Chondrocyte (in vitro differentiated cells): ENCODE measurements around the gene CMTM3. TPM values are rescaled to one million over a fixed set of nuclear protein-coding genes. Genes with fewer than 3 reads are reported as not detected.
"Not testable (repeated sequence)": the region's sequence is repeated elsewhere in the genome, so short reads cannot be mapped to it uniquely, and the experiment has no call there.

ENCODE experiments used
- DNase-seq: peaks from one replicate; pipeline ENCODE4 v3.0.0; 2021; ENCODE audit warnings: mixed read lengths, low spot score
- H3K27ac Mint-ChIP-seq: one replicate; pipeline ENCODE4 v1.8.0; 2021; ENCODE audit warnings: mild to moderate bottlenecking, moderate library complexity, mixed read lengths; ENCODE audit not compliant: unreplicated experiment
- H3K27me3 Mint-ChIP-seq: 2 replicates; pipeline ENCODE4 v1.8.0; 2021; ENCODE audit warnings: low read depth, mixed read lengths
- H3K36me3 Mint-ChIP-seq: 2 replicates; pipeline ENCODE4 v1.8.0; 2021; ENCODE audit warnings: low read depth, mixed read lengths
- H3K4me1 Mint-ChIP-seq: 2 replicates; pipeline ENCODE4 v1.8.0; 2021; ENCODE audit warnings: low read depth, mild to moderate bottlenecking, mixed read lengths
- H3K4me3 Mint-ChIP-seq: one replicate; pipeline ENCODE4 v1.8.0; 2021; ENCODE audit warnings: mild to moderate bottlenecking, moderate library complexity, mixed read lengths; ENCODE audit not compliant: unreplicated experiment
- H3K9me3 Mint-ChIP-seq: 2 replicates; pipeline ENCODE4 v1.8.0; 2021; ENCODE audit warnings: low read depth, mixed read lengths
- CTCF ChIP-seq: fragments of 200-600 bp; sonication (generic); IDR thresholded peaks from 2 replicates; pipeline ENCODE4 v1.5.0; 2021; ENCODE audit warnings: antibody characterized with exemption, mild to moderate bottlenecking, moderate library complexity
- total RNA-seq: library from RNA; stranded (reverse); gene quantifications from 3 replicates; pipeline ENCODE4 v1.2.1, GENCODE V29; 2021

Gene CMTM3
- total RNA-seq, 1 donor from 2014 or later = 76.5 TPM

GRCh38 chr16:66592241-66592640 is 12.3 kb upstream of the CMTM3 start:
- Mint-ChIP-seq H3K27me3 (no peaks in the 10 kb centered on the region), H3K4me3 (no peak overlapping the region), H3K36me3 (no peaks in the 10 kb centered on the region), H3K4me1 (no peaks in the 10 kb centered on the region), H3K9me3 (peaks cover 3% of the 10 kb centered on the region), H3K27ac (no peak overlapping the region)
- TF ChIP-seq CTCF = no peak
- no peak for DNase-seq

GRCh38 chr16:66592814-66593213 is 11.7 kb upstream of the CMTM3 start:
- Mint-ChIP-seq H3K27me3 (no peaks in the 10 kb centered on the region), H3K4me3 (no peak overlapping the region), H3K27ac (no peak overlapping the region), H3K9me3 (peaks cover 3% of the 10 kb centered on the region), H3K36me3 (no peaks in the 10 kb centered on the region), H3K4me1 (no peaks in the 10 kb centered on the region)
- no peak for DNase-seq
- no peak for TF ChIP-seq CTCF

GRCh38 chr16:66594739-66595138 is 9.8 kb upstream of the CMTM3 start:
- Mint-ChIP-seq H3K4me3 (no peak overlapping the region), H3K9me3 (peaks cover 3% of the 10 kb centered on the region), H3K4me1 (no peaks in the 10 kb centered on the region), H3K27me3 (no peaks in the 10 kb centered on the region), H3K27ac (no peak overlapping the region), H3K36me3 (no peaks in the 10 kb centered on the region)
- no peak for DNase-seq
- TF ChIP-seq CTCF = no peak

GRCh38 chr16:66596559-66596958 is 7.9 kb upstream of the CMTM3 start:
- not testable (repeated sequence) for H3K4me1 Mint-ChIP-seq, H3K36me3 Mint-ChIP-seq, DNase-seq, H3K9me3 Mint-ChIP-seq, H3K27me3 Mint-ChIP-seq, H3K27ac Mint-ChIP-seq, H3K4me3 Mint-ChIP-seq

GRCh38 chr16:66596986-66597848 is 7.3 kb upstream of the CMTM3 start:
- Mint-ChIP-seq H3K36me3 (no peaks in the 10 kb centered on the region), H3K4me1 (no peaks in the 10 kb centered on the region), H3K9me3 (peaks cover 3% of the 10 kb centered on the region), H3K27me3 (no peaks in the 10 kb centered on the region), H3K4me3 (no peak overlapping the region), H3K27ac (no peak overlapping the region)
- TF ChIP-seq CTCF = no peak
- DNase-seq = no peak

GRCh38 chr16:66598111-66598510 is 6.4 kb upstream of the CMTM3 start:
- H3K4me3 Mint-ChIP-seq = no peak overlapping the region
- no peak overlapping the region for H3K27ac Mint-ChIP-seq
- DNase-seq = no peak
- H3K4me1 Mint-ChIP-seq = no peaks in the 10 kb centered on the region
- H3K36me3 Mint-ChIP-seq = no peaks in the 10 kb centered on the region
- H3K27me3 Mint-ChIP-seq = no peaks in the 10 kb centered on the region
- no peak for TF ChIP-seq CTCF
- H3K9me3 Mint-ChIP-seq = peaks cover 3% of the 10 kb centered on the region
